Fibroblast of lung (primary cell): ENCODE measurements around the gene ZNF644. TPM values are rescaled to one million over a fixed set of nuclear protein-coding genes. Genes with fewer than 3 reads are reported as not detected.

Source experiments
- DNase-seq, 2 donors: peaks; one replicate each; pipeline versions ENCODE4 v3.0.0 to v3.0.0-alpha.2; 2010; ENCODE audit warnings: low read depth in 2 of 2
- H2AFZ ChIP-seq: 2 replicates; pipeline ENCODE4 v1.5.1; 2012; ENCODE audit warnings: low read length, control low read depth, inconsistent platforms
- H3K27ac ChIP-seq: 2 replicates; pipeline ENCODE4 v1.5.1; 2011; ENCODE audit warnings: low read length, control low read depth; ENCODE audit not compliant: insufficient read depth
- H3K27me3 ChIP-seq: 2 replicates; pipeline ENCODE4 v1.5.1; 2011; ENCODE audit warnings: mild to moderate bottlenecking, low read length; ENCODE audit not compliant: control insufficient read depth, insufficient read depth
- H3K36me3 ChIP-seq: 2 replicates; pipeline ENCODE4 v1.5.1; 2011; ENCODE audit warnings: low read length; ENCODE audit not compliant: control insufficient read depth, insufficient read depth
- H3K4me1 ChIP-seq: 2 replicates; pipeline ENCODE4 v1.5.1; 2011; ENCODE audit warnings: low read length; ENCODE audit not compliant: control insufficient read depth, insufficient read depth; ENCODE audit errors: extremely low read depth
- H3K4me2 ChIP-seq: 2 replicates; pipeline ENCODE4 v1.5.1; 2011; ENCODE audit warnings: low read length, control low read depth; ENCODE audit not compliant: insufficient read depth; ENCODE audit errors: extremely low read depth
- H3K4me3 ChIP-seq, 4 experiments: fragments of 200-600 bp in 1 of 4; sonication (generic) in 1 of 4; replicated peaks in 1 of 4; 2 replicates each; pipeline ENCODE4 v1.5.1; 2011 to 2016; ENCODE audit warnings: low read length in 4 of 4, low read depth in 3 of 4, mild to moderate bottlenecking in 3 of 4, control low read depth in 2 of 4, inconsistent platforms in 1 of 4, mixed read lengths in 1 of 4; ENCODE audit not compliant: insufficient read depth in 1 of 4; ENCODE audit errors: control extremely low read depth in 1 of 4
- H3K79me2 ChIP-seq: 2 replicates; pipeline ENCODE4 v1.5.1; 2012; ENCODE audit warnings: mild to moderate bottlenecking, low read length, inconsistent platforms; ENCODE audit not compliant: control insufficient read depth, insufficient read depth
- H3K9ac ChIP-seq: 2 replicates; pipeline ENCODE4 v1.5.1; 2011; ENCODE audit warnings: mild to moderate bottlenecking, low read length, control low read depth; ENCODE audit not compliant: insufficient read depth
- H3K9me3 ChIP-seq: 2 replicates; pipeline ENCODE4 v1.5.1; 2012; ENCODE audit warnings: low read depth, low read length; ENCODE audit not compliant: control insufficient read depth, insufficient read depth
- H4K20me1 ChIP-seq: 2 replicates; pipeline ENCODE4 v1.5.1; 2011; ENCODE audit warnings: low read length; ENCODE audit not compliant: control insufficient read depth, insufficient read depth; ENCODE audit errors: extremely low read depth
- CTCF ChIP-seq, 2 donors: IDR thresholded peaks in 1 of 2; conservative IDR thresholded peaks in 1 of 2; 1 replicate in 1 of 2; 2 replicates in 1 of 2; pipeline ENCODE4 v1.5.1; 2011 to 2012; ENCODE audit warnings: low read length in 2 of 2, control low read depth in 1 of 2, inconsistent platforms in 1 of 2, low read depth in 1 of 2, mild to moderate bottlenecking in 1 of 2
- EZH2 ChIP-seq: IDR thresholded peaks from 2 replicates; pipeline ENCODE4 v1.5.1; 2012; ENCODE audit warnings: low read length, control low read depth, mild to moderate bottlenecking; ENCODE audit errors: missing control alignments
- polyA plus RNA-seq, 2 donors: library from polyadenylated mRNA; depleted of rRNA in 1 of 2; stranded (reverse) in 1 of 2; unstranded in 1 of 2; fragments of >200 nt; gene quantifications; 2 replicates each; pipeline ENCODE4 v1.2.1, GENCODE V29; 2011 to 2012; ENCODE audit warnings: missing spikeins in 1 of 2
- total RNA-seq: library from RNA; depleted of rRNA; stranded (reverse); fragments of >200 nt; gene quantifications from 2 replicates; pipeline ENCODE4 v1.2.1, GENCODE V29; 2014

The ZNF644 gene
- total and polyA plus RNA-seq, 2 donors (not counting 1 experiment from before 2014, with no cell fraction given) = 25.6 to 56.8 TPM

- Histone ChIP-seq H3K4me2 (no peak overlapping the region), H3K4me1 (no peaks in the 10 kb centered on the region)
Measured at GRCh38 chr1:90876101-90876500, 145.7 kb downstream of the ZNF644 start.

More at GRCh38 chr1:90876101-90876500, 145.7 kb downstream of the ZNF644 start:
- H3K27ac ChIP-seq = no peak overlapping the region
- DNase-seq = no peak
- no peaks in the 10 kb centered on the region for H3K79me2 ChIP-seq
- TF ChIP-seq EZH2 (no peak), CTCF (conservative IDR thresholded peaks at IDR 0.05 in 1 of 2, IDR thresholded peaks at IDR 0.05 in 1 of 2; ENCODE audit: low read depth in 1 of 2, low read length in 2 of 2) (no peak)
- H3K4me3 ChIP-seq = no peak overlapping the region
- no peaks in the 10 kb centered on the region for H3K36me3 ChIP-seq
- no peaks in the 10 kb centered on the region for H4K20me1 ChIP-seq
- no peaks in the 10 kb centered on the region for H3K27me3 ChIP-seq
- no peaks in the 10 kb centered on the region for H3K9me3 ChIP-seq
- H2AFZ ChIP-seq = no peak overlapping the region
- no peak overlapping the region for H3K9ac ChIP-seq
